ENCODE measurements around the gene WDFY1. TPM values are rescaled to one million over a fixed set of nuclear protein-coding genes. Genes with fewer than 3 reads are reported as not detected.

Gene WDFY1
- total RNA-seq, 1 donor from 2014 or later, result 177 TPM

GRCh38 chr2:223886726-223887125, 58.4 kb downstream of the WDFY1 start:
- Histone ChIP-seq H3K27me3 (no peaks in the 10 kb centered on the region), H3K4me3 (no peak overlapping the region)

GRCh38 chr2:223884399-223884798, 60.7 kb downstream of the WDFY1 start:
- no peaks in the 10 kb centered on the region for H3F3A ChIP-seq (ENCODE audit: low read depth)
- peaks cover 5% of the 10 kb centered on the region for H3K36me3 ChIP-seq
- Mint-ChIP-seq H3K4me1 (no peaks in the 10 kb centered on the region), H3K36me3 (peaks cover 30% of the 10 kb centered on the region), H3K27me3 (ENCODE audit: insufficient read depth, low read depth) (no peaks in the 10 kb centered on the region), H3K4me3 (no peak overlapping the region), H3K27ac (peak overlapping the region; percentile 33), H3K9me3 (no peaks in the 10 kb centered on the region)
- H3K27ac ChIP-seq, result no peak overlapping the region
- TF ChIP-seq CTCF (IDR thresholded peaks at IDR 0.05) (no peak), EZH2phosphoT487 (IDR thresholded peaks at IDR 0.05) (no peak), EZH2 (IDR thresholded peaks at IDR 0.05) (no peak)
- H3K9ac ChIP-seq, result no peak overlapping the region
- DNase-seq (ENCODE audit: low spot score), result no peak
- no peaks in the 10 kb centered on the region for H3K4me1 ChIP-seq
- no peaks in the 10 kb centered on the region for H4K20me1 ChIP-seq (ENCODE audit: low read depth)
- H3K4me2 ChIP-seq, result no peak overlapping the region
- H3K4me3 ChIP-seq, result no peak overlapping the region
- no peaks in the 10 kb centered on the region for H3K9me3 ChIP-seq (ENCODE audit: low read depth)
- H3K27me3 ChIP-seq, result no peaks in the 10 kb centered on the region
- H2AFZ ChIP-seq (replicated peaks), result no peak overlapping the region
- H3K79me2 ChIP-seq (ENCODE audit: low read depth), result no peaks in the 10 kb centered on the region

More at GRCh38 chr2:223886726-223887125, 58.4 kb downstream of the WDFY1 start:
- H3K36me3 ChIP-seq, result peaks cover 13% of the 10 kb centered on the region
- no peaks in the 10 kb centered on the region for H3F3A ChIP-seq (ENCODE audit: low read depth)
- no peaks in the 10 kb centered on the region for H3K4me1 ChIP-seq
- Mint-ChIP-seq H3K27ac (no peak overlapping the region), H3K4me3 (no peak overlapping the region), H3K9me3 (no peaks in the 10 kb centered on the region), H3K4me1 (no peaks in the 10 kb centered on the region), H3K27me3 (ENCODE audit: insufficient read depth, low read depth) (no peaks in the 10 kb centered on the region), H3K36me3 (peaks cover 31% of the 10 kb centered on the region)
- no peak overlapping the region for H3K9ac ChIP-seq
- no peak overlapping the region for H3K27ac ChIP-seq
- no peak overlapping the region for H2AFZ ChIP-seq (replicated peaks)
- no peaks in the 10 kb centered on the region for H3K9me3 ChIP-seq (ENCODE audit: low read depth)
- TF ChIP-seq CTCF (IDR thresholded peaks at IDR 0.05), result no peak
- TF ChIP-seq EZH2phosphoT487 (IDR thresholded peaks at IDR 0.05), result no peak
- TF ChIP-seq EZH2 (IDR thresholded peaks at IDR 0.05), result no peak
- DNase-seq (ENCODE audit: low spot score), result no peak
- H4K20me1 ChIP-seq (ENCODE audit: low read depth), result no peaks in the 10 kb centered on the region
- H3K79me2 ChIP-seq (ENCODE audit: low read depth), result no peaks in the 10 kb centered on the region
- H3K4me2 ChIP-seq, result no peak overlapping the region

GRCh38 chr2:223882715-223883114, 62.4 kb downstream of the WDFY1 start:
- Mint-ChIP-seq H3K9me3 (no peaks in the 10 kb centered on the region), H3K4me3 (no peak overlapping the region), H3K4me1 (no peaks in the 10 kb centered on the region), H3K27me3 (ENCODE audit: insufficient read depth, low read depth) (no peaks in the 10 kb centered on the region), H3K27ac (no peak overlapping the region), H3K36me3 (peaks cover 36% of the 10 kb centered on the region)
- Histone ChIP-seq H3K27ac (no peak overlapping the region), H3K27me3 (no peaks in the 10 kb centered on the region), H3K9me3 (ENCODE audit: low read depth) (no peaks in the 10 kb centered on the region), H3K9ac (no peak overlapping the region), H3F3A (ENCODE audit: low read depth) (no peaks in the 10 kb centered on the region), H3K79me2 (ENCODE audit: low read depth) (no peaks in the 10 kb centered on the region), H3K4me1 (no peaks in the 10 kb centered on the region), H2AFZ (replicated peaks) (no peak overlapping the region), H3K4me2 (no peak overlapping the region), H3K36me3 (peaks cover 5% of the 10 kb centered on the region), H3K4me3 (no peak overlapping the region), H4K20me1 (ENCODE audit: low read depth) (no peaks in the 10 kb centered on the region)
- TF ChIP-seq CTCF (IDR thresholded peaks at IDR 0.05), result no peak
- no peak for TF ChIP-seq EZH2phosphoT487 (IDR thresholded peaks at IDR 0.05)
- TF ChIP-seq EZH2 (IDR thresholded peaks at IDR 0.05), result no peak
- DNase-seq (ENCODE audit: low spot score), result no peak
